ENCODE data around the gene RAE1.

RAE1 gene

GRCh38 chr20:57397693-57398108 lies 46.6 kb downstream of the RAE1 start:
- DNase-seq (peak; percentile 58 to 67 (median 64)), ATAC-seq (replicated peaks) (peak; percentile 29)
- Mint-ChIP-seq H3K36me3 (ENCODE audit: insufficient read depth) (peaks cover 100% of the 10 kb centered on the region), H3K27me3 (no peaks in the 10 kb centered on the region), H3K4me3 (peak overlapping the region; percentile 78 to 95), H3K4me1 (ENCODE audit: low read depth in 2 of 2) (peaks cover 72 to 77% of the 10 kb centered on the region in 2 donors), H3K27ac (peak overlapping the region; percentile 95), H3K9me3 (no peaks in the 10 kb centered on the region)

- peaks cover 72 to 75% of the 10 kb centered on the region in 2 donors for H3K4me1 Mint-ChIP-seq (ENCODE audit: low read depth in 2 of 2)
- no peaks in the 10 kb centered on the region for H3K27me3 Mint-ChIP-seq
- ATAC-seq (replicated peaks), result peak; percentile 80
- peak overlapping the region; percentile 95 for H3K27ac Mint-ChIP-seq
- H3K9me3 Mint-ChIP-seq, result no peaks in the 10 kb centered on the region
- H3K36me3 Mint-ChIP-seq (ENCODE audit: insufficient read depth), result peaks cover 100% of the 10 kb centered on the region
- DNase-seq, result peak; percentile 93 to 94 (median 93)
- H3K4me3 Mint-ChIP-seq, result peak overlapping the region; percentile 78 to 95
These were observed 47.3 kb downstream of the RAE1 start for GRCh38 chr20:57398231-57398821.

- Mint-ChIP-seq H3K4me3 (peak overlapping the region; percentile 78 to 95), H3K36me3 (ENCODE audit: insufficient read depth) (peaks cover 100% of the 10 kb centered on the region), H3K27ac (peak overlapping the region; percentile 95), H3K27me3 (no peaks in the 10 kb centered on the region), H3K4me1 (ENCODE audit: low read depth in 2 of 2) (peaks cover 65 to 68% of the 10 kb centered on the region in 2 donors), H3K9me3 (no peaks in the 10 kb centered on the region)
- ATAC-seq (replicated peaks) (no peak), DNase-seq (no peak)
These were observed 48.0 kb downstream of the RAE1 start for GRCh38 chr20:57398901-57399535.

GRCh38 chr20:57399587-57400155 lies 48.6 kb downstream of the RAE1 start:
- H3K27me3 Mint-ChIP-seq, result no peaks in the 10 kb centered on the region
- H3K4me3 Mint-ChIP-seq, result peak overlapping the region; percentile 78 to 95
- H3K27ac Mint-ChIP-seq, result peak overlapping the region; percentile 95
- peaks cover 100% of the 10 kb centered on the region for H3K36me3 Mint-ChIP-seq (ENCODE audit: insufficient read depth)
- peaks cover 59 to 64% of the 10 kb centered on the region in 2 donors for H3K4me1 Mint-ChIP-seq (ENCODE audit: low read depth in 2 of 2)
- H3K9me3 Mint-ChIP-seq, result no peaks in the 10 kb centered on the region
- no peak for ATAC-seq (replicated peaks)
- no peak for DNase-seq

GRCh38 chr20:57400231-57400701 lies 49.2 kb downstream of the RAE1 start:
- Mint-ChIP-seq H3K27ac (peak overlapping the region; percentile 95), H3K9me3 (no peaks in the 10 kb centered on the region), H3K4me3 (peak overlapping the region; percentile 78 to 95), H3K36me3 (ENCODE audit: insufficient read depth) (peaks cover 100% of the 10 kb centered on the region), H3K27me3 (no peaks in the 10 kb centered on the region), H3K4me1 (ENCODE audit: low read depth in 2 of 2) (peaks cover 53 to 60% of the 10 kb centered on the region in 2 donors)
- ATAC-seq (replicated peaks) (no peak), DNase-seq (no peak)

- peaks cover 100% of the 10 kb centered on the region for H3K36me3 Mint-ChIP-seq (ENCODE audit: insufficient read depth)
- peaks cover 52 to 57% of the 10 kb centered on the region in 2 donors for H3K4me1 Mint-ChIP-seq (ENCODE audit: low read depth in 2 of 2)
- no peaks in the 10 kb centered on the region for H3K27me3 Mint-ChIP-seq
- H3K9me3 Mint-ChIP-seq, result no peaks in the 10 kb centered on the region
- peak overlapping the region; percentile 95 for H3K27ac Mint-ChIP-seq
- DNase-seq (no peak), ATAC-seq (replicated peaks) (no peak)
- peak overlapping the region; percentile 78 to 95 for H3K4me3 Mint-ChIP-seq
These were observed 49.9 kb downstream of the RAE1 start for GRCh38 chr20:57400821-57401564.

- H3K36me3 Mint-ChIP-seq (ENCODE audit: insufficient read depth), result peaks cover 100% of the 10 kb centered on the region
- no peaks in the 10 kb centered on the region for H3K27me3 Mint-ChIP-seq
- ATAC-seq (replicated peaks) (no peak), DNase-seq (no peak)
- peak overlapping the region; percentile 78 to 95 for H3K4me3 Mint-ChIP-seq
- peak overlapping the region; percentile 95 for H3K27ac Mint-ChIP-seq
- H3K4me1 Mint-ChIP-seq (ENCODE audit: low read depth in 2 of 2), result peaks cover 52 to 54% of the 10 kb centered on the region in 2 donors
- H3K9me3 Mint-ChIP-seq, result no peaks in the 10 kb centered on the region
These were observed 50.5 kb downstream of the RAE1 start for GRCh38 chr20:57401565-57401918.

GRCh38 chr20:57402206-57403125 lies 51.4 kb downstream of the RAE1 start:
- H3K4me3 Mint-ChIP-seq, result peak overlapping the region; percentile 78 to 95
- no peak for DNase-seq
- H3K27ac Mint-ChIP-seq, result peak overlapping the region; percentile 95
- peaks cover 100% of the 10 kb centered on the region for H3K36me3 Mint-ChIP-seq (ENCODE audit: insufficient read depth)
- no peak for ATAC-seq (replicated peaks)
- peaks cover 50 to 51% of the 10 kb centered on the region in 2 donors for H3K4me1 Mint-ChIP-seq (ENCODE audit: low read depth in 2 of 2)
- no peaks in the 10 kb centered on the region for H3K9me3 Mint-ChIP-seq
- no peaks in the 10 kb centered on the region for H3K27me3 Mint-ChIP-seq

GRCh38 chr20:57403216-57403615 lies 52.2 kb downstream of the RAE1 start:
- Mint-ChIP-seq H3K9me3 (no peaks in the 10 kb centered on the region), H3K36me3 (ENCODE audit: insufficient read depth) (peaks cover 100% of the 10 kb centered on the region), H3K27me3 (no peaks in the 10 kb centered on the region), H3K4me1 (ENCODE audit: low read depth in 2 of 2) (peaks cover 48 to 49% of the 10 kb centered on the region in 2 donors), H3K4me3 (peak overlapping the region in 1 of 2 donors; percentile 95), H3K27ac (peak overlapping the region; percentile 95)
- DNase-seq, result no peak
- ATAC-seq (replicated peaks), result no peak

- ATAC-seq (replicated peaks) (no peak), DNase-seq (no peak)
- peaks cover 100% of the 10 kb centered on the region for H3K36me3 Mint-ChIP-seq (ENCODE audit: insufficient read depth)
- no peaks in the 10 kb centered on the region for H3K27me3 Mint-ChIP-seq
- no peaks in the 10 kb centered on the region for H3K9me3 Mint-ChIP-seq
- peak overlapping the region in 1 of 2 donors; percentile 95 for H3K4me3 Mint-ChIP-seq
- H3K4me1 Mint-ChIP-seq (ENCODE audit: low read depth in 2 of 2), result peaks cover 44% of the 10 kb centered on the region in 2 donors
- H3K27ac Mint-ChIP-seq, result peak overlapping the region in 1 of 2 donors; percentile 79
These were observed 53.0 kb downstream of the RAE1 start for GRCh38 chr20:57404006-57404405.

- Mint-ChIP-seq H3K4me1 (ENCODE audit: low read depth in 2 of 2) (peaks cover 39 to 43% of the 10 kb centered on the region in 2 donors), H3K27ac (peak overlapping the region in 1 of 2 donors; percentile 79), H3K4me3 (peak overlapping the region in 1 of 2 donors; percentile 95)
These were observed 53.5 kb downstream of the RAE1 start for GRCh38 chr20:57404419-57405072.

More at GRCh38 chr20:57404419-57405072, 53.5 kb downstream of the RAE1 start:
- ATAC-seq (replicated peaks), result no peak
- H3K36me3 Mint-ChIP-seq (ENCODE audit: insufficient read depth), result peaks cover 100% of the 10 kb centered on the region
- no peak for DNase-seq
- H3K9me3 Mint-ChIP-seq, result no peaks in the 10 kb centered on the region
- H3K27me3 Mint-ChIP-seq, result no peaks in the 10 kb centered on the region

Measured in effector memory CD8-positive, alpha-beta T cell (primary cell).